Osteoblast (primary cell): ENCODE measurements around the gene ABHD17B. TPM values are rescaled to one million over a fixed set of nuclear protein-coding genes. Genes with fewer than 3 reads are reported as not detected.

Experiments used
- DNase-seq: peaks from one replicate; pipeline ENCODE4 v3.0.0; 2011; ENCODE audit warnings: low spot score, mixed read lengths; ENCODE audit not compliant: insufficient read length; ENCODE audit errors: missing footprints
- H2AFZ ChIP-seq: 2 replicates; pipeline ENCODE4 v1.6.0; 2011; ENCODE audit warnings: mild to moderate bottlenecking, low read length
- H3K27ac ChIP-seq: 2 replicates; pipeline ENCODE4 v1.5.1; 2011; ENCODE audit warnings: mild to moderate bottlenecking, low read depth, low read length, moderate library complexity
- H3K27me3 ChIP-seq: 2 replicates; pipeline ENCODE4 v1.6.0; 2012; ENCODE audit warnings: mild to moderate bottlenecking, control low read depth, inconsistent platforms, low read length, moderate library complexity; ENCODE audit not compliant: insufficient read depth
- H3K36me3 ChIP-seq: 2 replicates; pipeline ENCODE4 v1.5.1; 2011; ENCODE audit warnings: mild to moderate bottlenecking, low read length, control low read depth, moderate library complexity; ENCODE audit not compliant: insufficient read depth
- H3K4me1 ChIP-seq: 2 replicates; pipeline ENCODE4 v1.5.1; 2011; ENCODE audit warnings: mild to moderate bottlenecking, low read length, control low read depth, moderate library complexity; ENCODE audit not compliant: insufficient read depth
- H3K4me2 ChIP-seq: 2 replicates; pipeline ENCODE4 v1.6.0; 2011; ENCODE audit warnings: mild to moderate bottlenecking, low read length; ENCODE audit not compliant: insufficient read depth
- H3K4me3 ChIP-seq: fragments of 200-600 bp; sonication (generic); 3 replicates; pipeline ENCODE4 v1.5.1; 2012; ENCODE audit warnings: mild to moderate bottlenecking, low read length, inconsistent platforms; ENCODE audit not compliant: insufficient read depth
- H3K79me2 ChIP-seq: 2 replicates; pipeline ENCODE4 v1.6.0; 2012; ENCODE audit warnings: mild to moderate bottlenecking, low read length, control low read depth, inconsistent platforms; ENCODE audit not compliant: insufficient read depth
- H3K9me3 ChIP-seq: 2 replicates; pipeline ENCODE4 v1.5.1; 2011; ENCODE audit warnings: low read depth, low read length, control low read depth
- H4K20me1 ChIP-seq: 2 replicates; pipeline ENCODE4 v1.6.0; 2012; ENCODE audit warnings: mild to moderate bottlenecking, low read length, control low read depth; ENCODE audit not compliant: insufficient read depth
- total RNA-seq: library from RNA; depleted of rRNA; stranded (reverse); fragments of >200 nt; gene quantifications from 2 replicates; pipeline ENCODE4 v1.2.3, GENCODE V29; 2012
- TF ChIP-seq, protein P1 (sequence below): IDR thresholded peaks from 2 replicates; pipeline ENCODE4 v1.5.1; 2011; ENCODE audit warnings: mild to moderate bottlenecking, low read depth, low read length, moderate library complexity; ENCODE audit errors: extremely low read depth

ABHD17B gene
- total RNA-seq, 1 donor = 21.4 TPM

- H3K4me2 ChIP-seq = no peak overlapping the region
- no peaks in the 10 kb centered on the region for H3K9me3 ChIP-seq
- H3K27me3 ChIP-seq = no peaks in the 10 kb centered on the region
- H4K20me1 ChIP-seq = peaks cover 7% of the 10 kb centered on the region
- DNase-seq = no peak
- H3K79me2 ChIP-seq = peaks cover 88% of the 10 kb centered on the region
- no peaks in the 10 kb centered on the region for H3K36me3 ChIP-seq
- H3K4me1 ChIP-seq = no peaks in the 10 kb centered on the region
- no peak overlapping the region for H2AFZ ChIP-seq
- no peak overlapping the region for H3K4me3 ChIP-seq
- TF ChIP-seq, protein P1, sequence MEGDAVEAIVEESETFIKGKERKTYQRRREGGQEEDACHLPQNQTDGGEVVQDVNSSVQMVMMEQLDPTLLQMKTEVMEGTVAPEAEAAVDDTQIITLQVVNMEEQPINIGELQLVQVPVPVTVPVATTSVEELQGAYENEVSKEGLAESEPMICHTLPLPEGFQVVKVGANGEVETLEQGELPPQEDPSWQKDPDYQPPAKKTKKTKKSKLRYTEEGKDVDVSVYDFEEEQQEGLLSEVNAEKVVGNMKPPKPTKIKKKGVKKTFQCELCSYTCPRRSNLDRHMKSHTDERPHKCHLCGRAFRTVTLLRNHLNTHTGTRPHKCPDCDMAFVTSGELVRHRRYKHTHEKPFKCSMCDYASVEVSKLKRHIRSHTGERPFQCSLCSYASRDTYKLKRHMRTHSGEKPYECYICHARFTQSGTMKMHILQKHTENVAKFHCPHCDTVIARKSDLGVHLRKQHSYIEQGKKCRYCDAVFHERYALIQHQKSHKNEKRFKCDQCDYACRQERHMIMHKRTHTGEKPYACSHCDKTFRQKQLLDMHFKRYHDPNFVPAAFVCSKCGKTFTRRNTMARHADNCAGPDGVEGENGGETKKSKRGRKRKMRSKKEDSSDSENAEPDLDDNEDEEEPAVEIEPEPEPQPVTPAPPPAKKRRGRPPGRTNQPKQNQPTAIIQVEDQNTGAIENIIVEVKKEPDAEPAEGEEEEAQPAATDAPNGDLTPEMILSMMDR = no peak
- H3K27ac ChIP-seq = no peak overlapping the region
These were observed 25.0 kb downstream of the ABHD17B start for GRCh38 chr9:71886015-71886414.

DNA sequence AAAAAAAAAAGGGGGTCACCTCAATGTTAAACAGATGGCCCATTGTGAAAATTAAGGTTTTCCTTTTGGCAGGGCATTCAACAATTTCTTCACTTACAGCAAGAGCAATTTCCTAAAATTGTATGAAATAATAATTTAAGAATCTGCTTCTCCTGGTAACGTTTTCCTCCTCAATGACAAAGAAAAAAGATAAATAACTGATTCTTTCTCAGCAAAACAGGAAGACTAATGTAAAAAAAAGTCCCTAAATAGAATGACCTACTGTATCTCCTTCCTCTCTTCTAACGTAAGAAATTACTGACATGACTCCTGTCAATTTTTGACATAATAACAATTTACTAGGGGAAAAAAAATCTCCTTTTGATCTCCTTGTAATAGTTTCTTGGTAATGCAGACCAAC, 25.5 kb downstream of the ABHD17B start:
- Histone ChIP-seq H3K36me3 (no peaks in the 10 kb centered on the region), H3K79me2 (peaks cover 85% of the 10 kb centered on the region), H3K4me2 (no peak overlapping the region), H2AFZ (no peak overlapping the region), H3K4me1 (no peaks in the 10 kb centered on the region), H3K9me3 (no peaks in the 10 kb centered on the region), H3K27me3 (no peaks in the 10 kb centered on the region), H3K4me3 (no peak overlapping the region), H3K27ac (no peak overlapping the region), H4K20me1 (peaks cover 7% of the 10 kb centered on the region)
- DNase-seq = no peak
- TF ChIP-seq, protein P1 = no peak

GRCh38 chr9:71884005-71884404, 27.0 kb downstream of the ABHD17B start:
- Histone ChIP-seq H3K79me2 (peaks cover 86% of the 10 kb centered on the region), H3K36me3 (no peaks in the 10 kb centered on the region), H3K4me2 (no peak overlapping the region), H2AFZ (no peak overlapping the region), H3K27ac (no peak overlapping the region), H3K9me3 (no peaks in the 10 kb centered on the region), H4K20me1 (peaks cover 7% of the 10 kb centered on the region), H3K27me3 (no peaks in the 10 kb centered on the region), H3K4me1 (no peaks in the 10 kb centered on the region), H3K4me3 (no peak overlapping the region)
- no peak for DNase-seq
- TF ChIP-seq, protein P1 = no peak

DNA sequence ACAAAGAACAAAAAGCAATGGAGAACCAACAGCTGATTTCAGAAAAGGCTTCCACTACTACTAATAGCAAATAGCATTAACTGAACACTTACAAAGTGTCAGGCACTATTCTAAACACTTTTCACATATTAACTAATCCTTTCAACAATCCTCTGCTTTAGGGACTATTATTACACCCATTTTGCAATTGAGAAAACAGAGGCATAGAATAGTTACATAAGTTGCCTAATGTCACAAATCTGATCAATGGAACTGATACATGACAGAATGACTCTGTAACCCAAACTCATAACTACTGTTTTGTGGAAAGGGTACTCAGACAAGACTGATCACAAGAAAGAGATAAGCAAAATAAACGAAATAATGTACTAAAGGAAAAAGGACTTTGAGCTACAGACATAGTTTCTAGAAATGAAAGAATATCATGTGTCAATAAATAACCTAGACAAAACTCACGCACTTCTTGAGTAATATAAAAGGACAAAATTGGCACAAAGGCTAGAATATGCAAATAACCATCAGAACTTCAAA, 31.3 kb downstream of the ABHD17B start:
- TF ChIP-seq, protein P1 = no peak
- Histone ChIP-seq H3K4me2 (no peak overlapping the region), H3K4me1 (no peaks in the 10 kb centered on the region), H2AFZ (no peak overlapping the region), H3K27ac (no peak overlapping the region), H3K27me3 (no peaks in the 10 kb centered on the region), H4K20me1 (peaks cover 8% of the 10 kb centered on the region), H3K9me3 (peaks cover 2% of the 10 kb centered on the region), H3K4me3 (no peak overlapping the region), H3K36me3 (peaks cover 1% of the 10 kb centered on the region), H3K79me2 (peaks cover 92% of the 10 kb centered on the region)
- DNase-seq = no peak
